ENCODE measurements around the gene CFAP53.
A peak's percentile ranks its signal among the peaks of the same experiment; 100 is the strongest.
"Not testable (repeated sequence)": the region's sequence is repeated elsewhere in the genome, so short reads cannot be mapped to it uniquely, and the experiment has no call there.

Gene CFAP53

GRCh38 chr18:50266248-50266704 lies at the start of gene CFAP53:
Gene CFAP53 (minus strand): TSS chr18:50266495. CDS start chr18:50266404, 91 bp downstream.
- no peak for DNase-seq (ENCODE audit: low read depth)

GRCh38 chr18:50315100-50315871 lies 49.0 kb upstream of the CFAP53 start:
- DNase-seq (ENCODE audit: low read depth), result no peak

- DNase-seq (ENCODE audit: low read depth), result no peak
Measured at GRCh38 chr18:50313873-50314460, 47.7 kb upstream of the CFAP53 start.

- no peak for DNase-seq (ENCODE audit: low read depth)
Measured at GRCh38 chr18:50313031-50313607, 46.8 kb upstream of the CFAP53 start.

- no peak for DNase-seq (ENCODE audit: low read depth)
Measured at GRCh38 chr18:50312296-50313030, 46.2 kb upstream of the CFAP53 start.

- no peak for DNase-seq (ENCODE audit: low read depth)
Measured at GRCh38 chr18:50311650-50312049, 45.4 kb upstream of the CFAP53 start.

GRCh38 chr18:50310080-50310479 lies 43.8 kb upstream of the CFAP53 start:
- DNase-seq (ENCODE audit: low read depth), result no peak

GRCh38 chr18:50308851-50309250 lies 42.6 kb upstream of the CFAP53 start:
- DNase-seq (ENCODE audit: low read depth), result not testable (repeated sequence)

- DNase-seq (ENCODE audit: low read depth), result peak; percentile 31
Measured at GRCh38 chr18:50307738-50308470, 41.6 kb upstream of the CFAP53 start.

- DNase-seq (ENCODE audit: low read depth), result no peak
Measured at GRCh38 chr18:50307400-50307737, 41.1 kb upstream of the CFAP53 start.

GRCh38 chr18:50306944-50307343 lies 40.6 kb upstream of the CFAP53 start:
- DNase-seq (ENCODE audit: low read depth), result no peak

- no peak for DNase-seq (ENCODE audit: low read depth)
Measured at GRCh38 chr18:50301074-50301473, 34.8 kb upstream of the CFAP53 start.

GRCh38 chr18:50299626-50300388 lies 33.5 kb upstream of the CFAP53 start:
- no peak for DNase-seq (ENCODE audit: low read depth)

GRCh38 chr18:50298443-50299284 lies 32.4 kb upstream of the CFAP53 start:
- DNase-seq (ENCODE audit: low read depth), result no peak

- no peak for DNase-seq (ENCODE audit: low read depth)
Measured at GRCh38 chr18:50297621-50298442, 31.5 kb upstream of the CFAP53 start.

GRCh38 chr18:50293039-50293438 lies 26.7 kb upstream of the CFAP53 start:
- no peak for DNase-seq (ENCODE audit: low read depth)

GRCh38 chr18:50289108-50289443 lies 22.8 kb upstream of the CFAP53 start:
- no peak for DNase-seq (ENCODE audit: low read depth)

GRCh38 chr18:50288348-50289107 lies 22.2 kb upstream of the CFAP53 start:
- DNase-seq (ENCODE audit: low read depth), result not testable (repeated sequence)

Data from HS-27A (cell line).